ENCODE data around the gene ATP9A.

DNA sequence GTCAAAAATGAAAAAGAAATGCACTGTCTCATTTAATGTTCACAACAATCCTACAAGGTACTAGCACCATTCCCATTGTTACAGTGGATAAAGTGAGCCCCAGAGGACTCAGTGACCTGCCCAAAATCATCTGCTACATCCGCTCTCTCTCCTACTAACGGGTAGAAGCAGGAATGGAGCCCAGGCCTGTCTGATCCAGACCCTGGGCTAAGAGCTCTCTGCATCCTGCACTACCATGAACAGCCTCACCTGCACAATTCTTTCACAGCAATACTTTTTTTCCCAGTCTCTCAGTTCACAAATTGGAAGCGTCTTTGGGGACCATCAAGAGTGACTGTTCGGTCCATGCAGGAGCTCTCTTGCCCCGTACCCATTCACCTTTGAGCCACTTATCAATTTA lies 31.2 kb downstream of the ATP9A start:
- TF ChIP-seq YY1 (tag by site-specific recombination; IDR thresholded peaks at IDR 0.05): no peak
- TF ChIP-seq ZNF274 (IDR thresholded peaks at IDR 0.05; ENCODE audit: low read length): no peak
- TF ChIP-seq ZNF274 (tag by site-specific recombination; IDR thresholded peaks at IDR 0.05; ENCODE audit: borderline replicate concordance): no peak
- TF ChIP-seq CTCF (tag by site-specific recombination; IDR thresholded peaks at IDR 0.05): no peak
- no peak for TF ChIP-seq ZNF239 (tag by site-specific recombination; IDR thresholded peaks at IDR 0.05)
- TF ChIP-seq ZNF501 (tag by site-specific recombination; IDR thresholded peaks at IDR 0.05): no peak
- TF ChIP-seq, protein P1, sequence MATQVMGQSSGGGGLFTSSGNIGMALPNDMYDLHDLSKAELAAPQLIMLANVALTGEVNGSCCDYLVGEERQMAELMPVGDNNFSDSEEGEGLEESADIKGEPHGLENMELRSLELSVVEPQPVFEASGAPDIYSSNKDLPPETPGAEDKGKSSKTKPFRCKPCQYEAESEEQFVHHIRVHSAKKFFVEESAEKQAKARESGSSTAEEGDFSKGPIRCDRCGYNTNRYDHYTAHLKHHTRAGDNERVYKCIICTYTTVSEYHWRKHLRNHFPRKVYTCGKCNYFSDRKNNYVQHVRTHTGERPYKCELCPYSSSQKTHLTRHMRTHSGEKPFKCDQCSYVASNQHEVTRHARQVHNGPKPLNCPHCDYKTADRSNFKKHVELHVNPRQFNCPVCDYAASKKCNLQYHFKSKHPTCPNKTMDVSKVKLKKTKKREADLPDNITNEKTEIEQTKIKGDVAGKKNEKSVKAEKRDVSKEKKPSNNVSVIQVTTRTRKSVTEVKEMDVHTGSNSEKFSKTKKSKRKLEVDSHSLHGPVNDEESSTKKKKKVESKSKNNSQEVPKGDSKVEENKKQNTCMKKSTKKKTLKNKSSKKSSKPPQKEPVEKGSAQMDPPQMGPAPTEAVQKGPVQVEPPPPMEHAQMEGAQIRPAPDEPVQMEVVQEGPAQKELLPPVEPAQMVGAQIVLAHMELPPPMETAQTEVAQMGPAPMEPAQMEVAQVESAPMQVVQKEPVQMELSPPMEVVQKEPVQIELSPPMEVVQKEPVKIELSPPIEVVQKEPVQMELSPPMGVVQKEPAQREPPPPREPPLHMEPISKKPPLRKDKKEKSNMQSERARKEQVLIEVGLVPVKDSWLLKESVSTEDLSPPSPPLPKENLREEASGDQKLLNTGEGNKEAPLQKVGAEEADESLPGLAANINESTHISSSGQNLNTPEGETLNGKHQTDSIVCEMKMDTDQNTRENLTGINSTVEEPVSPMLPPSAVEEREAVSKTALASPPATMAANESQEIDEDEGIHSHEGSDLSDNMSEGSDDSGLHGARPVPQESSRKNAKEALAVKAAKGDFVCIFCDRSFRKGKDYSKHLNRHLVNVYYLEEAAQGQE (tag by site-specific recombination; IDR thresholded peaks at IDR 0.05): no peak
- TF ChIP-seq ZNF24 (tag by site-specific recombination; IDR thresholded peaks at IDR 0.05): no peak
- TF ChIP-seq, protein P2, sequence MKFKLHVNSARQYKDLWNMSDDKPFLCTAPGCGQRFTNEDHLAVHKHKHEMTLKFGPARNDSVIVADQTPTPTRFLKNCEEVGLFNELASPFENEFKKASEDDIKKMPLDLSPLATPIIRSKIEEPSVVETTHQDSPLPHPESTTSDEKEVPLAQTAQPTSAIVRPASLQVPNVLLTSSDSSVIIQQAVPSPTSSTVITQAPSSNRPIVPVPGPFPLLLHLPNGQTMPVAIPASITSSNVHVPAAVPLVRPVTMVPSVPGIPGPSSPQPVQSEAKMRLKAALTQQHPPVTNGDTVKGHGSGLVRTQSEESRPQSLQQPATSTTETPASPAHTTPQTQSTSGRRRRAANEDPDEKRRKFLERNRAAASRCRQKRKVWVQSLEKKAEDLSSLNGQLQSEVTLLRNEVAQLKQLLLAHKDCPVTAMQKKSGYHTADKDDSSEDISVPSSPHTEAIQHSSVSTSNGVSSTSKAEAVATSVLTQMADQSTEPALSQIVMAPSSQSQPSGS (tag by site-specific recombination; IDR thresholded peaks at IDR 0.05; ENCODE audit: low read depth): no peak
- no peak for TF ChIP-seq ZNF311 (tag by site-specific recombination; IDR thresholded peaks at IDR 0.05; ENCODE audit: borderline replicate concordance)
- no peak for TF ChIP-seq BCL6B (tag by site-specific recombination; IDR thresholded peaks at IDR 0.05)
- no peak for TF ChIP-seq GLI4 (tag by site-specific recombination; IDR thresholded peaks at IDR 0.05)

Measured in HEK293 (cell line).